Ovary (tissue), 9 donors: ENCODE data around the gene TMEM131. TPM values are rescaled to one million over a fixed set of nuclear protein-coding genes. Genes with fewer than 3 reads are reported as not detected.
A peak's percentile ranks its signal among the peaks of the same experiment; 100 is the strongest.
"Not testable (repeated sequence)": the region's sequence is repeated elsewhere in the genome, so short reads cannot be mapped to it uniquely, and the experiment has no call there.

Source experiments
- DNase-seq, 5 donors: peaks; one replicate each; pipeline ENCODE4 v3.0.0-alpha.2; 2019 to 2020
- H3K27ac ChIP-seq, 2 donors: fragments of 200-600 bp; one replicate each; pipeline versions ENCODE4 v1.5.1 to v1.8.0; 2019 to 2022
- H3K27me3 ChIP-seq: fragments of 200-600 bp; one replicate; pipeline ENCODE4 v1.8.0; 2022
- H3K36me3 ChIP-seq: fragments of 200-600 bp; sonication (generic); one replicate; pipeline ENCODE4 v1.5.1; 2019
- H3K4me1 ChIP-seq: one replicate; pipeline ENCODE4 v1.8.1; 2013; ENCODE audit warnings: mild to moderate bottlenecking, moderate library complexity; ENCODE audit not compliant: insufficient read depth
- H3K4me3 ChIP-seq: fragments of 200-600 bp; sonication (generic); one replicate; pipeline ENCODE4 v1.5.1; 2017
- H3K9me3 ChIP-seq, 2 donors: fragments of 200-600 bp in 1 of 2; sonication (generic) in 1 of 2; one replicate each; pipeline versions ENCODE4 v1.5.1 to v1.8.1; 2013 to 2019; ENCODE audit warnings: mild to moderate bottlenecking in 1 of 2, moderate library complexity in 1 of 2
- EP300 ChIP-seq: sonication (generic); formaldehyde crosslinking; IDR thresholded peaks from one replicate; pipeline ENCODE4 v1.6.1; 2017; ENCODE audit warnings: antibody characterized with exemption
- POLR2A ChIP-seq: fragments of 450-650 bp; IDR thresholded peaks from one replicate; pipeline ENCODE4 v1.6.1; 2017; ENCODE audit warnings: antibody characterized with exemption, mild to moderate bottlenecking, moderate library complexity
- WGBS, 3 donors: extraction: QIAGEN DNeasy Blood & Tissue Kit in 1 of 3; methylation state at CpG; one replicate each; pipeline versions ENCODE4 v1.1.5 to v1.1.7; 2013 to 2017; 5-methylcytosine and 5-hydroxymethylcytosine counted together
- intact Hi-C, 4 donors: fragments of 100-400 bp; cut with DNase I; formaldehyde crosslinking; loops; one replicate each; pipeline versions ENCODE4 v1.11.0 to v1.15.1; 2022 to 2023
- polyA plus RNA-seq, 2 donors: library from polyadenylated mRNA; stranded (reverse); fragments of 200-250 nt in 1 of 2; fragments of 350-450 nt in 1 of 2; fragmentation: Illumina TruSeq in 1 of 2; extraction: RNeasy Lipid Tissue Mini Kit (QIAGEN cat#74804) in 1 of 2; gene quantifications; one replicate each; pipeline ENCODE4 v1.2.3, GENCODE V29; 2013 to 2014
- total RNA-seq, 7 donors: library from RNA; depleted of rRNA in 2 of 7; stranded (reverse); fragments of >200 nt in 2 of 7; fragmentation: NEBNext Ultra II Directional in 3 of 7; extraction: Animal tissue kit (Norgen Biotek cat#: 25700) in 3 of 7; gene quantifications; one replicate each; pipeline versions ENCODE4 v1.1.0 to v1.2.4, GENCODE V29; 2016 to 2023
- TF ChIP-seq, protein P1 (sequence below), 3 donors: fragments of 450-650 bp in 2 of 3; fragments of 200-600 bp in 1 of 3; IDR thresholded peaks; one replicate each; pipeline versions ENCODE4 v1.5.1 to v1.8.0; 2016 to 2022; ENCODE audit warnings: antibody characterized with exemption in 3 of 3, mild to moderate bottlenecking in 1 of 3
- donor health status: DM: no; HTN: no; CAD: no; lungs with moderate emphysema.
- donor health status: DM: no; HTN: no; CAD: no.
- donor health status: Bipolar disorder and iron deficiency.
- donor health status: DM: yes; HTN: yes; CAD: no.
- donor health status: DM: no; HTN: no; CAD: no.
- donor health status: DM: yes; HTN: yes; CAD: no.

TMEM131 gene
- total and polyA plus RNA-seq, 9 donors: 16.1 to 44.0 (median 38.4) TPM

DNA sequence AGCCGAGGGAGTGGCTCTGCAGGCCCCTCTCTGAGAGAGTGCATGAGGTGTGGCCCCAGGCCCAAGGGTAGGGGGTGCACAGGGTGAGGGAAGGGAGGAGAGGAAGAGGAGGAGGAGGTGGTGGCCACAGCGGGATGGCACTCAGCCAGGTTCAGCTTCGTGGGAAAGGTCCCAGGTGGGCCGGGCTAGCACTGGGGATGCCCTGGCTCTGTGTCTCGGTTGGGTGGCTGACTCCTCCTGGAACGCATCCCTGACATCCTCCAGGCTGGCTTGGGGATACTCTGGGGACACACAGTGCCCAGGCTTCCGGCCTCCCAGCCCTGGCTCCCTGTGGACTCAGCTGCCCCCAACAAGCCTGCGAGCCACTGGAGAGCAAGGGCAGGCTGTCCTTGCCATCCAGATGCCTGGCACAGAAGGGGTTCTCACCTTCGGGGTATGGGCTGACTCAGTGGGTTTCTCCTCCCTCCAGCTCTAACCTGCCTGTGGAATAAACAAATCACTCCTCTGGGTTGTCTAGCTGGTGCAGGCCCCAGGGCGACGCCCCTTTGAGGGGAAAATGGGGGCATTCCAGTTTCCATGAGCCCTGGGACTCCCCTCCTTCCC lies 283.0 kb downstream of the TMEM131 start:
- intact Hi-C loops: no loop called here
- Histone ChIP-seq H3K4me3 (no peak overlapping the region), H3K4me1 (no peaks in the 10 kb centered on the region), H3K27ac (no peak overlapping the region), H3K27me3 (no peaks in the 10 kb centered on the region), H3K36me3 (no peaks in the 10 kb centered on the region), H3K9me3 (no peaks in the 10 kb centered on the region)
- TF ChIP-seq POLR2A: no peak
- no peak for TF ChIP-seq EP300
- TF ChIP-seq, protein P1, sequence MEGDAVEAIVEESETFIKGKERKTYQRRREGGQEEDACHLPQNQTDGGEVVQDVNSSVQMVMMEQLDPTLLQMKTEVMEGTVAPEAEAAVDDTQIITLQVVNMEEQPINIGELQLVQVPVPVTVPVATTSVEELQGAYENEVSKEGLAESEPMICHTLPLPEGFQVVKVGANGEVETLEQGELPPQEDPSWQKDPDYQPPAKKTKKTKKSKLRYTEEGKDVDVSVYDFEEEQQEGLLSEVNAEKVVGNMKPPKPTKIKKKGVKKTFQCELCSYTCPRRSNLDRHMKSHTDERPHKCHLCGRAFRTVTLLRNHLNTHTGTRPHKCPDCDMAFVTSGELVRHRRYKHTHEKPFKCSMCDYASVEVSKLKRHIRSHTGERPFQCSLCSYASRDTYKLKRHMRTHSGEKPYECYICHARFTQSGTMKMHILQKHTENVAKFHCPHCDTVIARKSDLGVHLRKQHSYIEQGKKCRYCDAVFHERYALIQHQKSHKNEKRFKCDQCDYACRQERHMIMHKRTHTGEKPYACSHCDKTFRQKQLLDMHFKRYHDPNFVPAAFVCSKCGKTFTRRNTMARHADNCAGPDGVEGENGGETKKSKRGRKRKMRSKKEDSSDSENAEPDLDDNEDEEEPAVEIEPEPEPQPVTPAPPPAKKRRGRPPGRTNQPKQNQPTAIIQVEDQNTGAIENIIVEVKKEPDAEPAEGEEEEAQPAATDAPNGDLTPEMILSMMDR (IDR thresholded peaks at IDR 0.05): no peak
- 74 to 81% (median 75%) methylated on average over 11 of the region's 11 CpGs for WGBS, 3 donors
- peak in 1 of 5 donors; percentile 19 for DNase-seq

DNA sequence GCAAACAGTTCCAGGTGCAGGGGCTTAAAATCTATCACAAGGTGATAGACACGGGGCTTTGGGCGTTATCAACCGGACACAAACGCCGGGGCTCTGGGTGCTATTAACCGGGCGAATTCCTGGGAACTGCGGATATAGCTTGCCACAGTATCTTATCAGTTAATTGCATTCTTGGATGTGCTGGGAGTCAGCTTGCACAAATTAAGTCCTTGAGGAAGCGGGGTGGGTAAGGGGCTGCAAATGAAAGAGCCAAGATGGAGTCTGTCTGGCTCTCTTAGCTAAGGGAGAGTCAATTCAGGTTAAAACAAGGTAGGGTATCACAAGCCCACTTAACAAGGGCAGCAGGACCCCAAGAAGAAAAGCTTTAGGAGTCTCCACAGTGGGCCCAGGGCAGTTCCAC lies 283.6 kb downstream of the TMEM131 start:
- WGBS, 3 donors: 27 to 34% (median 31%) methylated on average over 9 of the region's 9 CpGs
- H3K27me3 ChIP-seq, H3K4me1 ChIP-seq, H3K27ac ChIP-seq, H3K36me3 ChIP-seq, intact Hi-C loops, H3K4me3 ChIP-seq, H3K9me3 ChIP-seq: not testable (repeated sequence)
- DNase-seq: peak in 1 of 5 donors; percentile 3

DNA sequence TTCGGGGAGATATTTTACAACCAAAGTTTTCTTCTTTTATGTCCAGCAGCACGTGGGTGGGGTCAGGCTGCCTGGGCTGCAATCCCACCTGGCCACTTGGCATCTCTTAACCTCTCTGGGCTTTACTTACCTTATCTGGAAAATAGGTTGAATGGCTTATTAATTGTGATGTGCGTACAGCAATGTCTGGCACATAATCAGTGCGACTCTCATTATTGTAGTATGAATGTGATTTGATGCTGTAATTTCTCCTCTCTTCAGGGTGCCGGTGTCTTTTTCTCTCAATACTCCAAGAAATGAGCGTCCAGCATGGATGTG lies 284.4 kb downstream of the TMEM131 start:
- DNase-seq: no peak
- WGBS, 3 donors: 79 to 80% (median 80%) methylated on average over 6 of the region's 6 CpGs
- Histone ChIP-seq H3K27ac (no peak overlapping the region), H3K4me1 (no peaks in the 10 kb centered on the region), H3K27me3 (no peaks in the 10 kb centered on the region), H3K9me3 (no peaks in the 10 kb centered on the region), H3K36me3 (no peaks in the 10 kb centered on the region), H3K4me3 (no peak overlapping the region)
- TF ChIP-seq EP300 (no peak), POLR2A (no peak)
- TF ChIP-seq, protein P1 (IDR thresholded peaks at IDR 0.05): no peak
- intact Hi-C loops: no loop called here

DNA sequence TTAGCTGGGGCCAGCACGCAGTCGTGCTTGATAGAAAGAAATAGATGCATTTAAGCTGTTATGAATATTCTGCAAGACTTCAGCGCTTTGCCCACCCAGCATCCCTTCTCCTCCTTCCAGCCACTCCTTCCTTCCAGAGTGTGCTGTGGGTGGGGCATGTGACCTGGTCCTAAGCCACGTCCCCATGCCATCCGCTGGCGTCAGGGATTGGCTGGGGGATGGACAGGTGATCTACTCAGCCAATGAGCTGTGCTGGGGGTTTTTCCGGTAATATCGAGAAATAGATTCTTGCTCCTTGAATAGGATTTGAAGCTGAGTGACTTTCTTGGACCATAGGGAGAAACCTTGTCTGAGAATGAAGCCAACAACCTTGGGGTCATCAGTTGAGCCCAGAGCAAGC lies 287.1 kb downstream of the TMEM131 start:
- TF ChIP-seq EP300 (no peak), POLR2A (no peak)
- TF ChIP-seq, protein P1 (IDR thresholded peaks at IDR 0.05): no peak
- H3K4me1 ChIP-seq: no peaks in the 10 kb centered on the region
- no peak overlapping the region for H3K27ac ChIP-seq
- H3K27me3 ChIP-seq: no peaks in the 10 kb centered on the region
- peak in 1 of 5 donors; percentile 7 for DNase-seq
- intact Hi-C loops: loop anchor here in 1 of 4 donors (10.0 kb wide), 1 partner anchor 1644 kb away; no protein-coding TSS in a partner anchor
- no peaks in the 10 kb centered on the region for H3K9me3 ChIP-seq
- no peaks in the 10 kb centered on the region for H3K36me3 ChIP-seq
- WGBS, 3 donors: 83 to 84% (median 83%) methylated on average over 8 of the region's 8 CpGs
- no peak overlapping the region for H3K4me3 ChIP-seq

DNA sequence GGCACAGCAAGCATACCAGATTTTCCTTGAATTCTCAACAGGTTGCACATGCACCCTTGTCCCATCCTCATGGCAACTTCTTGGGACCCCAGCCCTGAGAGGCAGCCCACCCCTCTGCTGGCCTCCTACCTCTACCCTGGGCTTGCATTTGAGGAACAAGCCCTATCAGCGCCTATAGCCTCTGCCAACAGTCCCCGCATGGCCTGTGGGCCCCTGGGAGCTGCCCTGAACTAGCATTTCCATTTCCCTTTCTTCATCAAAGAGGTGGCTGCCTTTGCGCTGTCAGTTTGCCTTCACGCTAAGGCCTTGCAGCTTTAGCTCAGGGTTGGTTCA lies 287.7 kb downstream of the TMEM131 start:
- no peaks in the 10 kb centered on the region for H3K27me3 ChIP-seq
- peak in 1 of 5 donors; percentile 7 for DNase-seq

More for the DNA sequence above, 287.7 kb downstream of the TMEM131 start:
- intact Hi-C loops: loop anchor here in 1 of 4 donors (10.0 kb wide), 1 partner anchor 1643 kb away; no protein-coding TSS in a partner anchor
- Histone ChIP-seq H3K9me3 (no peaks in the 10 kb centered on the region), H3K36me3 (no peaks in the 10 kb centered on the region), H3K4me3 (no peak overlapping the region), H3K27ac (no peak overlapping the region), H3K4me1 (no peaks in the 10 kb centered on the region)
- WGBS, 3 donors: 72 to 94% (median 86%) methylated on average over 4 of the region's 4 CpGs
- TF ChIP-seq POLR2A (no peak), EP300 (no peak)
- TF ChIP-seq, protein P1 (IDR thresholded peaks at IDR 0.05): no peak
